SHP77 treated with DMSO at 0.1 percent for 48 hours (cell line): Measurements from ENCODE around the gene SHISA2.

Experiments
- DNase-seq: peaks from one replicate; lab custom pipeline; 2025; lab: John Stamatoyannopoulos, UW

Gene SHISA2

GRCh38 chr13:26017932-26018665 lies 33.7 kb downstream of the SHISA2 start:
- no peak for DNase-seq

DNA sequence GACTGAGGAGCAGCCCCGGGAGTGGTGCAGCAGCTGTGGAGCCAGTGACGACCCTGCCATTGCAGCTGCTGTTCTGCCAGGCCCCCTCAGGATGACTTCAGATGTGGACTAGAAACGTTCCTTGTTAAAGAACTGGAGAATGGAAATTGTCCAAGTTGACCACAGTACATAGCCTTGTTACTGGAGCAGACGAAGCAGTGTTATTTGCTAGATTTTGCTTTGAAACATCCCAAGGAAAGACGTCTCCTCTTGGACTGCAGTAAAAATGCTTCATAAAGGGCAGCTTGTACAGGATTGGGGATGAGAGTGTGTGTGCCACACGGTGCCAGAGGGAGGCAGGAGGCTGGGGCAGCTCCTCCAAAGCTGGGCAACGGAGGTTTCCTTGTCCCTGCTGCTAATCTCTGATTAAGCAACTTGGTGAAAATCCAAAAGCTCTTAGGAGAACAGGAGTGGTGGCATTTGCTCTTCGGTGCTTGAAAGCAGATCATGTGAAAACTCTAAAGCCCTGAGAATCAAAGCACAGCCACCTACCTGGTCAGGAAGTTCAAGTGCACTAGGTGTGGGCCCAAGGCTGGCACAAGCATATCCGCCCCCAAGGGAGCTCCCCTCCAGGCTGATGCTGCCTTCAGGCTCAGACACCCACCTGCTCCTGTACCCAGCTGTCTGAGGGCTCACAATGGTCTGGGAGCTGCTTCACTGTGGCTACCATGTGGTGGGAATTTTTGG lies 34.5 kb downstream of the SHISA2 start:
- no peak for DNase-seq

- DNase-seq = no peak
Observed at GRCh38 chr13:26016189-26016588, 35.6 kb downstream of the SHISA2 start.

DNA sequence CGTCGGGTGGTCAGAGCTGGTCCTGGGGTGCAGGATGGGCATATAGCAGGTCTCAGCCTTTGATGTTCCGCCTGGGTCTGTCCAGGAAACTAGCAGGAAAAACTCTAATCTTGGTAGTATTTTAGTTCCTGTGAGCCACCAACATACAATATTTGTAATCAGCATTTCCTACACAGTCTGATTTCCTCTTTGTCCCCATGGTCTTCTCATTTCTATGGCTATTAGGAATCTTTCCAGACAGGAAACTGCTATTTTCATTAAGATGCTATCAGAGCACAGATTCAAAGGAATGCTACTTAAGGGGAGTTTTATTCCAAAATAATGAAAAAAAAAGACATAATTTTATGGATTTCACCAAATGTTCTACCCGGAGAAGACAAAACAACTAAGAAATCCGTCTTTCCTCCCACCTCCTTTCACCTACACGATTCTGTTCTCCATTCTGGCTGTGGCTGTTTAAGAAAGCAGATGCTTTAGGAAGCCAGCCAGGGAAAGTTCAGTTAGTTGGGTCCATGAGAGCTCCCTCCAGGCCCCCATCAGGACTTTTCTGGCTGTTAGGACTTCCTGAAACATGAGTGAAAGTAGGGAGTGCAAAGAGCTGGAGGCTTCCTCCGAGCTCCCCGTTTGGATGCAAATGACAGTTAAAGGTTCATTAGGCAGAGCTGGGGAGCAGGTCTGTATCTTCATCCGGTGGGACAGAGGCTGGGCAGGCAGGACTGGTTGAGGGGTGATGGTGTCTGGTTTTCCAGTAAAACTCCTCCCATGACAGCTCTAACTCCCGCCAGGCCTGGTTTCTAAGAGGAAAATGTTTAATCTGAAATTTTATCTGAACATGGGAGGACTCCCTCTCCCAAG lies 36.3 kb downstream of the SHISA2 start:
- DNase-seq = no peak

DNA sequence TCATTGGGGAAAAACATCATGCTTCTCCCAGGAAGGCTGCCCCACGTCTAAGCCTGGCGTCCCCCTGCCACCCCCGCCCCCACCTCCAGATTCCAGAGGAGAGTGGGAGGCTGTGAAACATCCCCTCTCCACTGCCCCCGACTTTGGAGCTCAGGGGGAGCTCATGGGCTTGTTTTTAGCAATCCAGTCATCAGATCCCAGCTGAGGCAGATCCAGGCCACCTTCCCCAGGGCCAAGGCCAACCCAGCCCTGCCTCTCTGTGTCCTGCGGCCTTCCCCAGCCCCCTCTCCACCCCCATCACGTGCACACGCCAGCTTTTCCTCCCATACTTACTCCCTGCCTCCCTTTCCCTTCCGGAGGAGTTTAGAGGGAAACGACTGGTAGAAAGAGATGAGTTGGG lies 38.8 kb downstream of the SHISA2 start:
- DNase-seq = no peak

- no peak for DNase-seq
Observed at GRCh38 chr13:26011996-26012821, 39.6 kb downstream of the SHISA2 start.

DNA sequence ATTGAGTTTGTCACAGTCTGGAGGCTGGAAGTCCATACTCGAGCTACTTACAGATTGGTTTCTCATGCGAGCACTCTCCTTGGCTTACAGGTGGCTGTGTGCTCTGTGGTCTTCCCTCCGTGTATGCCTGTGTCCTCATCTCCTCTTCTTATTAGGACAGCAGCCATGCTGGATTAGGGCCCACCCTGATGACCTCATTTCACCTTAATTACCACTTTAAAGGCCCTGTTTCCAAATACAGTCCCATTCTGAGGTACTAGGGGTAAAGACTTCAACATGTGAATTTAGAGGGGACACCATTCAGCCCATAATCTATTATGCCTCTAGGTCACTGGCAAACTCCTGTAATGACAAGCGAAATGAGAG lies 40.6 kb downstream of the SHISA2 start:
- DNase-seq = no peak

DNA sequence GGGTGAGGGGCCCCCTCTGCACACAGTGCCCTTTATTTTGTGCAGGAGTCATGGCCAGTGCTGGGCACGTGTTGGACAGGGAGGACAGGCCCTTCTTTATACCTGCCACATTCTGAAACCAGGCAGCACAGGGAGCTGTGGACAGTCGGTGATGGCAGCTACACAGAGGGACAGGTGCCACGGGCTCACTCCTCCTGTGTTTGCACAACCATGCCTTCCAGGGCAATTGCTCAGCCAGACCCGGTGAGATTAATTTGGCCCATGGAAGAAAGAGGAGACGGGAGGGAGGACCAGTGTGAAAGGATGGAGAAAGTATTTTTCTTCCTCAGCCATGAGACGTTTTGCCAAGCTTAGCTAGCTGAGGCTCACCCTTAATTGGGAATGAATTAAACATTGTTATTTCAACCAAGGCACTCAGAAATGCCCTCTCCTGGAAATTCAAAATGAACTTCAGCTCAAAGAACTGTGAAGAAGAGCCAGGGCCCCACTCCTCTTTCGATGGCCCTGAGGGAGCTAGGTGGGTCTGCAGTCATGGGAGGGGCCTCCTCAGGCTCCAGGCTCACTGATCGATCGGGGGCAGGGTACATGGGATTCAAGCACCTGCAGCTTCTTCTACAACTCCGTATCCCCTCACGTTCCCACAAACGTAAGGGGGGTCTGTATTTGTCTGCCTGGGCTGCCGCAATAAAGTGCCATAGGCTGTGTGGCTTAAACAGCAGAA lies 41.2 kb downstream of the SHISA2 start:
- DNase-seq = no peak

GRCh38 chr13:26007261-26008125 lies 44.3 kb downstream of the SHISA2 start:
- no peak for DNase-seq
